ENCODE measurements around the gene CNGB1. TPM values are rescaled to one million over a fixed set of nuclear protein-coding genes. Genes with fewer than 3 reads are reported as not detected.

The CNGB1 gene
- total and polyA plus RNA-seq, 2 of the 13 experiments (the other 11 are each of a cell fraction or from before 2014, with no cell fraction given): 0.02 to 0.15 TPM

DNA sequence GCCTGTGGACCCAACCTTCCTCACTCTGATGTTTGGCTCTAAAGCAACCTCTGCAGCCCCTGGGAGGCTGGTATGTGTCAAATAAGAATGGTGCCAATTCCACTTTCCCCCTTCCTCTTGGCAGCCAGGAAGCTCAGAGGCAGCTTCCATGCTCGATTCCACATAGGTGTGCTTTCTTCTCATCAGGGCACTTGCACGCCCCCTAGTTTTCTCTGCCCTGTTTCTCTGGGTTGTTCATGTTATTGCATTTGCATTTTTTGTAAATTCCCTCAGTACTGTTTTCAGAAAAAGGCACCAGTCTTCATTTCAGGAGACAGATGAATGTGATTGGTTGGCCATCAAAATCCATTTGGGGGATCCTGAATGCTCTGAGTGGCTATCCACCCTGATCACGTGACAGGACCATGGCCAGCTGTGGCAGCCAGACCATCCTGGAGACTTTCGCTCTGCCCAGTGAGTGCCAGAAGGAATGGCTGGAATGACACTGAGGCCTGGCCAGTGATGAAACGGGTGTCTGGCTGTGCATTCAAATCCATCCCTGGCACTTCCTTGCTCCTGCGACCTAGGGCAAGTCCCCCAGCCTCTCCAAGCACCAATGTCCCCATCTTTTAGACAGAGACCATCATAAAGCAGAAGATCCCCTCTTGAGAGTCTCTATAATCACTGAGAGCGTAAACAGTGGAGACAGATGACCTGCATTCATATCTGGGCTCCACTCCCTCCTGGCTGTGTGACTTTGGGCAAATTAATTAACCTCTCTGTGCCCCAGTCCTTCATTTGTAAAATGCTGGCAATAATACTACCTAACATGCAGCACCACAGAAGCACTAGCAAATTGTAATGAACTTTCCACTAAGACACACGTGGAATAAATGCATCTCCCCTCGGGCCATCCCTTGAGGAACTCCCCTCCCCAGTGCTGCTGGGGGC is 56.4 kb downstream of the CNGB1 start:
- TF ChIP-seq, protein P1, sequence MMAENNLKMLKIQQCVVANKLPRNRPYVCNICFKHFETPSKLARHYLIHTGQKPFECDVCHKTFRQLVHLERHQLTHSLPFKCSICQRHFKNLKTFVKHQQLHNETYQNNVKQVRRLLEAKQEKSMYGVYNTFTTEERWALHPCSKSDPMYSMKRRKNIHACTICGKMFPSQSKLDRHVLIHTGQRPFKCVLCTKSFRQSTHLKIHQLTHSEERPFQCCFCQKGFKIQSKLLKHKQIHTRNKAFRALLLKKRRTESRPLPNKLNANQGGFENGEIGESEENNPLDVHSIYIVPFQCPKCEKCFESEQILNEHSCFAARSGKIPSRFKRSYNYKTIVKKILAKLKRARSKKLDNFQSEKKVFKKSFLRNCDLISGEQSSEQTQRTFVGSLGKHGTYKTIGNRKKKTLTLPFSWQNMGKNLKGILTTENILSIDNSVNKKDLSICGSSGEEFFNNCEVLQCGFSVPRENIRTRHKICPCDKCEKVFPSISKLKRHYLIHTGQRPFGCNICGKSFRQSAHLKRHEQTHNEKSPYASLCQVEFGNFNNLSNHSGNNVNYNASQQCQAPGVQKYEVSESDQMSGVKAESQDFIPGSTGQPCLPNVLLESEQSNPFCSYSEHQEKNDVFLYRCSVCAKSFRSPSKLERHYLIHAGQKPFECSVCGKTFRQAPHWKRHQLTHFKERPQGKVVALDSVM (CRISPR knock-in tag; IDR thresholded peaks at IDR 0.05): no peak
- TF ChIP-seq, protein P2, sequence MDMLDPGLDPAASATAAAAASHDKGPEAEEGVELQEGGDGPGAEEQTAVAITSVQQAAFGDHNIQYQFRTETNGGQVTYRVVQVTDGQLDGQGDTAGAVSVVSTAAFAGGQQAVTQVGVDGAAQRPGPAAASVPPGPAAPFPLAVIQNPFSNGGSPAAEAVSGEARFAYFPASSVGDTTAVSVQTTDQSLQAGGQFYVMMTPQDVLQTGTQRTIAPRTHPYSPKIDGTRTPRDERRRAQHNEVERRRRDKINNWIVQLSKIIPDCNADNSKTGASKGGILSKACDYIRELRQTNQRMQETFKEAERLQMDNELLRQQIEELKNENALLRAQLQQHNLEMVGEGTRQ (IDR thresholded peaks at IDR 0.05; ENCODE audit: low read depth, low read length): peak; percentile 72
- TF ChIP-seq, protein P2 (CRISPR knock-in tag; IDR thresholded peaks at IDR 0.05; ENCODE audit: borderline replicate concordance): peak; percentile 19; the same call in 1 of the 2 replicates
- TF ChIP-seq SMAD3 (CRISPR knock-in tag; IDR thresholded peaks at IDR 0.05): 0 out of 2 replicates have a peak, but pooled peaks have one; percentile 14
- peak; percentile 92 for TF ChIP-seq ZNF768 (CRISPR knock-in tag; IDR thresholded peaks at IDR 0.05)
- TF ChIP-seq SALL2 (CRISPR knock-in tag; IDR thresholded peaks at IDR 0.05): no peak
- no peak for TF ChIP-seq ZNF18 (CRISPR knock-in tag; IDR thresholded peaks at IDR 0.05; ENCODE audit: insufficient replicate concordance)
- TF ChIP-seq FOXO4 (CRISPR knock-in tag; conservative IDR thresholded peaks at IDR 0.05): 0 out of 2 replicates have a peak, but pooled peaks have one; percentile 21
- TF ChIP-seq KMT2B (CRISPR knock-in tag; IDR thresholded peaks at IDR 0.05): no peak
- peak; percentile 51 for TF ChIP-seq STAG1 (CRISPR knock-in tag; IDR thresholded peaks at IDR 0.05)
- TF ChIP-seq RAD51 (IDR thresholded peaks at IDR 0.05; ENCODE audit: borderline replicate concordance): peak; percentile 81
- peak; percentile 36 for TF ChIP-seq CTCF (CRISPR knock-in tag; IDR thresholded peaks at IDR 0.05)
- in situ Hi-C loops (cut with HindIII; ENCODE audit: extremely low pct_ligation_motif_present, low pct_unique_long_range_greater_than_20kb) (no loop called here), intact Hi-C loops (cut with micrococcal nuclease; ENCODE audit: unreplicated experiment) (no loop called here)
- Histone ChIP-seq H4K20me1 (ENCODE audit: insufficient read depth, low read length) (no peaks in the 10 kb centered on the region), H2AFZ (ENCODE audit: low read length) (no peak overlapping the region), H3K27me3 (ENCODE audit: control insufficient read depth in 1 of 2, insufficient read depth in 2 of 2, low read length in 2 of 2) (peaks cover 3 to 21% of the 10 kb centered on the region in 2 experiments; a peak in 3 of 5 replicates), H3K4me2 (ENCODE audit: low read depth, low read length) (no peak overlapping the region), H3K4me3 (replicated peaks in 1 of 3; ENCODE audit: insufficient read depth in 1 of 3, low read depth in 2 of 3, low read length in 3 of 3) (no peak overlapping the region), H3K79me2 (ENCODE audit: insufficient read depth, low read length) (no peaks in the 10 kb centered on the region), H3K36me3 (replicated peaks in 1 of 2; ENCODE audit: control insufficient read depth in 1 of 2, insufficient read depth in 2 of 2, low read length in 2 of 2) (no peaks in the 10 kb centered on the region), H3K9me3 (ENCODE audit: low read length) (no peaks in the 10 kb centered on the region), H3K27ac (ENCODE audit: extremely low read length, insufficient read depth, low read length) (no peak overlapping the region), H3K4me1 (ENCODE audit: insufficient read depth, low read length) (no peaks in the 10 kb centered on the region), H3K9ac (ENCODE audit: insufficient read depth, low read depth, low read length) (no peak overlapping the region)
- ATAC-seq (peak; percentile 36; the same call in 2 of the 3 replicates), DNase-seq (ENCODE audit: low spot score) (no peak), FAIRE-seq (peak; percentile 30)
- ChIA-PET POLR2A (no interaction called here), CTCF (ENCODE audit: low intra/inter-chr PET ratio, low total read pairs) (no interaction called here)
- BruUV-seq (replicated peaks): no TSS peak
- WGBS (ENCODE audit: low lambda C conversion rate): 22% methylated on average over 7 of the region's 9 CpGs

Measured in HepG2 (cell line).